K562 (cell line): ENCODE data around the gene F2RL2. TPM values are rescaled to one million over a fixed set of nuclear protein-coding genes. Genes with fewer than 3 reads are reported as not detected.

Experiments used
- ARID2 ChIP-seq: fragments of 450-650 bp; IDR thresholded peaks from 2 replicates; pipeline ENCODE4 v1.6.1; 2017; ENCODE audit warnings: antibody characterized with exemption, mild to moderate bottlenecking
- BCL6 ChIP-seq: fragments of 250-450 bp; sonication (Bioruptor Pico); IDR thresholded peaks from 2 replicates; pipeline ENCODE4 v1.4.0; 2020
- ELF1 ChIP-seq: fragments of 200-800 bp; sonication (Bioruptor generic); IDR thresholded peaks from 2 replicates; pipeline ENCODE4 v1.6.1; 2016; ENCODE audit warnings: missing genetic modification characterization, missing compliant biosample characterization
- ERF ChIP-seq: fragments of 450-650 bp; formaldehyde crosslinking; IDR thresholded peaks from 2 replicates; pipeline ENCODE4 v1.4.0; 2020; ENCODE audit warnings: mild to moderate bottlenecking, mixed read lengths
- GATAD2B ChIP-seq: fragments of 450-650 bp; IDR thresholded peaks from 2 replicates; pipeline ENCODE4 v1.6.1; 2017; ENCODE audit warnings: mild to moderate bottlenecking, borderline replicate concordance
- HDAC1 ChIP-seq, 2 experiments: fragments of 450-650 bp; IDR thresholded peaks; 2 replicates each; pipeline ENCODE4 v1.6.1; 2016 to 2017; ENCODE audit warnings: inconsistent platforms in 1 of 2, mild to moderate bottlenecking in 1 of 2, moderate library complexity in 1 of 2
- KLF16 ChIP-seq: IDR thresholded peaks from 2 replicates; pipeline ENCODE4 v1.6.1; 2016; ENCODE audit warnings: antibody characterized with exemption
- MEIS2 ChIP-seq: fragments of 450-650 bp; IDR thresholded peaks from 2 replicates; pipeline ENCODE4 v1.6.1; 2014; ENCODE audit warnings: mild to moderate bottlenecking; ENCODE audit not compliant: partially characterized antibody
- PCBP2 ChIP-seq: fragments of 200-400 bp; formaldehyde crosslinking; IDR thresholded peaks from 2 replicates; pipeline ENCODE4 v1.6.1; 2018; ENCODE audit warnings: low read length, low read depth, mild to moderate bottlenecking, moderate library complexity; ENCODE audit not compliant: poor library complexity, severe bottlenecking
- POLR2A ChIP-seq: fragments of 450-650 bp; conservative IDR thresholded peaks from 2 replicates; pipeline ENCODE4 v1.6.1; 2016
- PRPF4 ChIP-seq: fragments of 200-400 bp; formaldehyde crosslinking; IDR thresholded peaks from one replicate; pipeline ENCODE4 v1.6.1; 2017; ENCODE audit warnings: low read length, low read depth, mild to moderate bottlenecking; ENCODE audit not compliant: insufficient read depth, poor library complexity, severe bottlenecking
- RCOR1 ChIP-seq, 2 experiments: IDR thresholded peaks; 2 replicates each; pipeline ENCODE4 v1.6.1; 2012; ENCODE audit warnings: low read depth in 2 of 2, low read length in 2 of 2, borderline replicate concordance in 1 of 2, improper control_type of control experiment in 1 of 2
- SMARCA4 ChIP-seq: fragments of 450-650 bp; IDR thresholded peaks from 2 replicates; pipeline ENCODE4 v1.6.1; 2016
- TBP ChIP-seq: optimal IDR thresholded peaks from 2 replicates; pipeline ENCODE3; 2011; ENCODE audit warnings: low read depth, low read length, improper control_type of control experiment
- VEZF1 ChIP-seq: fragments of 200-800 bp; sonication (Bioruptor generic); IDR thresholded peaks from 2 replicates; pipeline ENCODE4 v1.6.1; 2017; ENCODE audit warnings: missing genetic modification characterization, missing compliant biosample characterization
- YY1 ChIP-seq, 3 experiments: IDR thresholded peaks; 2 replicates each; pipeline ENCODE4 v1.6.1; 2011; ENCODE audit warnings: low read length in 2 of 3, mild to moderate bottlenecking in 2 of 3, moderate library complexity in 2 of 3, borderline replicate concordance in 1 of 3, control low read depth in 1 of 3, low read depth in 1 of 3; ENCODE audit not compliant: insufficient read depth in 3 of 3, insufficient replicate concordance in 2 of 3, control insufficient read depth in 1 of 3, insufficient read length in 1 of 3; ENCODE audit errors: extremely low read depth in 1 of 3
- ZNF23 ChIP-seq: fragments of 250-450 bp; sonication (Bioruptor Pico); IDR thresholded peaks from 2 replicates; pipeline ENCODE4 v1.4.0; 2020; ENCODE audit warnings: mild to moderate bottlenecking
- ZNF444 ChIP-seq: fragments of 250-450 bp; sonication (Bioruptor Pico); IDR thresholded peaks from 2 replicates; pipeline ENCODE4 v1.4.0; 2020; ENCODE audit warnings: mild to moderate bottlenecking, moderate library complexity
- ZNF717 ChIP-seq: fragments of 250-450 bp; sonication (Bioruptor Pico); IDR thresholded peaks from 2 replicates; pipeline ENCODE4 v1.5.0; 2021
- ZNF79 ChIP-seq: fragments of 250-450 bp; sonication (Bioruptor Pico); IDR thresholded peaks from 2 replicates; pipeline ENCODE4 v1.4.0; 2020; ENCODE audit warnings: low read depth, mild to moderate bottlenecking, moderate library complexity
- polyA plus RNA-seq, 8 experiments: library from polyadenylated mRNA; depleted of rRNA in 4 of 8; stranded (reverse) in 5 of 8; unstranded in 3 of 8; fragments of >200 nt; fragmentation: Nextera tagmentation in 2 of 8; fragmentation: Illumina TruSeq in 1 of 8; extraction: Ambion mirVana in 2 of 8; extraction: Trizol in 1 of 8; gene quantifications; 2 replicates each; pipeline versions ENCODE4 v1.2.1 to v1.2.3, GENCODE V29; 2011 to 2014; ENCODE audit warnings: inconsistent platforms in 1 of 8, missing spikeins in 1 of 8
- total RNA-seq, 7 experiments: library from RNA; depleted of rRNA in 6 of 7; stranded (reverse); fragments of >200 nt in 6 of 7; fragmentation: Illumina TruSeq in 2 of 7; extraction: Trizol in 2 of 7; gene quantifications; 2 replicates each; pipeline versions ENCODE4 v1.2.1 to v1.2.3, GENCODE V29; 2011 to 2021; ENCODE audit warnings: low replicate concordance in 1 of 7
- TF ChIP-seq, protein P1 (sequence below): fragments of 250-450 bp; sonication (Bioruptor Pico); IDR thresholded peaks from 2 replicates; pipeline ENCODE4 v1.4.0; 2020; ENCODE audit warnings: mild to moderate bottlenecking

Gene F2RL2
- total and polyA plus RNA-seq, 9 of the 15 experiments (the other 6 are each of a cell fraction or from before 2014, with no cell fraction given): 0.03 to 0.12 (median 0.06) TPM; not detected in 3

GRCh38 chr5:76657683-76658311 is 34.6 kb upstream of the F2RL2 start (continued):
- TF ChIP-seq, protein P1, sequence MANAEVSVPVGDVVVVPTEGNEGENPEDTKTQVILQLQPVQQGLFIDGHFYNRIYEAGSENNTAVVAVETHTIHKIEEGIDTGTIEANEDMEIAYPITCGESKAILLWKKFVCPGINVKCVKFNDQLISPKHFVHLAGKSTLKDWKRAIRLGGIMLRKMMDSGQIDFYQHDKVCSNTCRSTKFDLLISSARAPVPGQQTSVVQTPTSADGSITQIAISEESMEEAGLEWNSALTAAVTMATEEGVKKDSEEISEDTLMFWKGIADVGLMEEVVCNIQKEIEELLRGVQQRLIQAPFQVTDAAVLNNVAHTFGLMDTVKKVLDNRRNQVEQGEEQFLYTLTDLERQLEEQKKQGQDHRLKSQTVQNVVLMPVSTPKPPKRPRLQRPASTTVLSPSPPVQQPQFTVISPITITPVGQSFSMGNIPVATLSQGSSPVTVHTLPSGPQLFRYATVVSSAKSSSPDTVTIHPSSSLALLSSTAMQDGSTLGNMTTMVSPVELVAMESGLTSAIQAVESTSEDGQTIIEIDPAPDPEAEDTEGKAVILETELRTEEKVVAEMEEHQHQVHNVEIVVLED (CRISPR knock-in tag): no peak
- no peak for TF ChIP-seq ARID2
- peak; percentile 99 for TF ChIP-seq SMARCA4
- TF ChIP-seq GATAD2B: peak; percentile 86
- TF ChIP-seq PRPF4: no peak
- TF ChIP-seq ELF1: peak; percentile 82
- TF ChIP-seq ZNF23 (CRISPR knock-in tag): peak; percentile 9; the same call in 1 of the 2 replicates
- TF ChIP-seq VEZF1 (CRISPR knock-in tag): peak; percentile 64
- TF ChIP-seq BCL6 (CRISPR knock-in tag): no peak
- TF ChIP-seq PCBP2: no peak
- TF ChIP-seq MEIS2: peak; percentile 30
- TF ChIP-seq TBP: peak; percentile 29
- no peak for TF ChIP-seq YY1 (IDR thresholded peaks at IDR 0.05; ENCODE audit: borderline replicate concordance in 1 of 3, control insufficient read depth in 1 of 3, extremely low read depth in 1 of 3, insufficient read depth in 3 of 3, insufficient read length in 1 of 3, insufficient replicate concordance in 2 of 3, low read depth in 1 of 3, low read length in 2 of 3)
- TF ChIP-seq POLR2A: no peak
- peak; percentile 99 for TF ChIP-seq KLF16
- TF ChIP-seq ZNF444 (CRISPR knock-in tag): peak; percentile 53; the same call in 1 of the 2 replicates
- TF ChIP-seq ERF: 0 out of 2 replicates have a peak, but pooled peaks have one; percentile 31
- TF ChIP-seq ZNF717 (CRISPR knock-in tag): no peak
- TF ChIP-seq RCOR1 (IDR thresholded peaks at IDR 0.05; ENCODE audit: borderline replicate concordance in 1 of 2, low read depth in 2 of 2, low read length in 2 of 2): peak; percentile 47 to 97; a peak in 2 of 4 replicates
- 0 out of 2 replicates have a peak, but pooled peaks have one; percentile 57 for TF ChIP-seq ZNF79 (CRISPR knock-in tag)
- peak in 1 of 2 experiments; percentile 86; a peak in 2 of 4 replicates for TF ChIP-seq HDAC1 (IDR thresholded peaks at IDR 0.05)
